ENCODE data around the gene PHF2. TPM values are rescaled to one million over a fixed set of nuclear protein-coding genes. Genes with fewer than 3 reads are reported as not detected.

The PHF2 gene
- total and polyA plus RNA-seq, 10 donors: 11.2 to 46.2 (median 31.0) TPM

- WGBS, 5 donors: 68 to 93% (median 84%) methylated on average over 3 of the region's 3 CpGs
- H3K27ac ChIP-seq: no peak overlapping the region
- no peak for TF ChIP-seq POLR2AphosphoS5 (IDR thresholded peaks at IDR 0.05)
- peaks cover 0 to 36% (median 3%) of the 10 kb centered on the region in 6 donors for H3K4me1 ChIP-seq
- no peak overlapping the region for H3K4me3 ChIP-seq
- intact Hi-C loops (cut with DNase I; ENCODE audit: low total_unique reads): no loop called here
- H3K36me3 ChIP-seq: peaks cover 0 to 4% (median 0%) of the 10 kb centered on the region in 6 donors
- H3K9me3 ChIP-seq: peaks cover 0 to 31% (median 24%) of the 10 kb centered on the region in 8 donors
- no peaks in the 10 kb centered on the region for H3K27me3 ChIP-seq (replicated peaks in 1 of 7)
- DNase-seq: no peak
Measured at GRCh38 chr9:93623753-93624152, 47.4 kb downstream of the PHF2 start.

- DNase-seq: no peak
- Histone ChIP-seq H3K9me3 (peaks cover 0 to 31% (median 24%) of the 10 kb centered on the region in 8 donors), H3K4me1 (peaks cover 0 to 29% (median under 1%) of the 10 kb centered on the region in 6 donors), H3K36me3 (peaks cover 0 to 7% (median 0%) of the 10 kb centered on the region in 6 donors), H3K4me3 (no peak overlapping the region), H3K27ac (no peak overlapping the region), H3K27me3 (replicated peaks in 1 of 7) (no peaks in the 10 kb centered on the region)
- WGBS, 5 donors: 79 to 96% (median 93%) methylated on average over 6 of the region's 6 CpGs
- TF ChIP-seq CTCF (IDR thresholded peaks at IDR 0.05 in 8 of 11, conservative IDR thresholded peaks at IDR 0.05 in 3 of 11): no peak
- no peak for TF ChIP-seq POLR2AphosphoS5 (IDR thresholded peaks at IDR 0.05)
- no peak for TF ChIP-seq POLR2A (IDR thresholded peaks at IDR 0.05)
- intact Hi-C loops (cut with DNase I; ENCODE audit: low total_unique reads): no loop called here
Measured at GRCh38 chr9:93624431-93624834, 48.0 kb downstream of the PHF2 start.

GRCh38 chr9:93624977-93625376, 48.6 kb downstream of the PHF2 start:
- H3K4me1 ChIP-seq: peaks cover 0 to 24% (median 0%) of the 10 kb centered on the region in 6 donors
- intact Hi-C loops (cut with DNase I; ENCODE audit: low total_unique reads): no loop called here
- H3K27me3 ChIP-seq (replicated peaks in 1 of 7): no peaks in the 10 kb centered on the region
- TF ChIP-seq POLR2AphosphoS5 (IDR thresholded peaks at IDR 0.05) (no peak), POLR2A (IDR thresholded peaks at IDR 0.05) (no peak), CTCF (IDR thresholded peaks at IDR 0.05 in 8 of 11, conservative IDR thresholded peaks at IDR 0.05 in 3 of 11) (no peak)
- H3K27ac ChIP-seq: no peak overlapping the region
- DNase-seq: no peak
- no peak overlapping the region for H3K4me3 ChIP-seq
- H3K9me3 ChIP-seq: peaks cover 0 to 31% (median 24%) of the 10 kb centered on the region in 8 donors
- H3K36me3 ChIP-seq: peaks cover 0 to 13% (median 2%) of the 10 kb centered on the region in 6 donors

GRCh38 chr9:93629920-93630319, 53.5 kb downstream of the PHF2 start:
- Histone ChIP-seq H3K27me3 (replicated peaks in 1 of 7) (no peaks in the 10 kb centered on the region), H3K9me3 (peaks cover 0 to 30% (median 24%) of the 10 kb centered on the region in 8 donors), H3K36me3 (peaks cover 0 to 62% (median 39%) of the 10 kb centered on the region in 6 donors), H3K27ac (no peak overlapping the region), H3K4me3 (no peak overlapping the region), H3K4me1 (no peaks in the 10 kb centered on the region)
- DNase-seq: no peak
- WGBS, 5 donors: 91 to 98% (median 95%) methylated on average over 7 to 11 of the region's 11 CpGs
- TF ChIP-seq POLR2AphosphoS5 (IDR thresholded peaks at IDR 0.05): no peak
- TF ChIP-seq POLR2A (IDR thresholded peaks at IDR 0.05): no peak
- TF ChIP-seq CTCF (IDR thresholded peaks at IDR 0.05 in 8 of 11, conservative IDR thresholded peaks at IDR 0.05 in 3 of 11): no peak
- intact Hi-C loops (cut with DNase I; ENCODE audit: low total_unique reads): no loop called here

All from spleen (tissue), 11 donors.